Peyer's patch (tissue), 4 donors: ENCODE results near the gene PARP11.

Experiments used
- CTCF ChIP-seq, 6 experiments: fragments of 450-650 bp in 4 of 6; fragments of 200-600 bp in 2 of 6; sonication (generic) in 1 of 6; IDR thresholded peaks; one replicate each; pipeline ENCODE4 v1.5.1; 2017 to 2019; ENCODE audit warnings: antibody characterized with exemption in 6 of 6, mild to moderate bottlenecking in 3 of 6, moderate library complexity in 1 of 6
- POLR2A ChIP-seq, 2 donors: fragments of 450-650 bp; IDR thresholded peaks; one replicate each; pipeline ENCODE4 v1.5.1; 2017; ENCODE audit warnings: antibody characterized with exemption in 2 of 2, mild to moderate bottlenecking in 2 of 2, moderate library complexity in 2 of 2

GRCh38 chr12:3896356-3896755 lies 23.2 kb upstream of the PARP11 start:
- no peak for TF ChIP-seq CTCF (IDR thresholded peaks at IDR 0.05)
- TF ChIP-seq POLR2A (IDR thresholded peaks at IDR 0.05): no peak
